ENCODE results near the gene EPB41.
A peak's percentile ranks its signal among the peaks of the same experiment; 100 is the strongest.

DNA sequence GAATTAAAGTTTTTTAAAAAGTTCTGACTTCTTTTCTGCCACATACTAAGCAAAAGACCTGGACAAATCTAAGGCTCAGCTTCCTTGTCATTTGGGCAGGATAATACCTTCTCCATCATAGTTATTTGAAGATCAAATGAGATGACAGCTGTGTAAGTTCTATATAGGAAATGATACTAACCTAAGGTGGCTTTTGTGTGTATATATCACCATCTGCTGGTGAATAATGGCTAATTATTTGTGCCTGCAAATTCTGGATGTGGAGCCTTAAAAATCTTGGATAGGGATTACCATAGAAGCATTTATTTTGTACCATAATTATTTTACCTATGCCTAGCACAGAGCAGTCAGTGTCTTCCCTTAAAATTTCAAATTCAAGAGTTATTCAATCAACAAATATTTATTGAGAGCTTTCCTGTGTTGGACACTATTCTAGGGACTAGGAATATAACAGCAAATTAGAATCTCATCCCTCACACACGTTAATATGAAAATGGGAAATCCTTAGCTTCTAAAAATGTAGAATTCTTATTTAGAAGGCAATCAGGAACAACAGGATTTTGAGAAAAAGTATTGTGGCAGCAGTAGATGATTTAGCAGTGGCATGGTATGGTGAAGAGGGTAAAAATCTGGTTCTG lies 119.6 kb downstream of the EPB41 start:
- TF ChIP-seq, protein P1, sequence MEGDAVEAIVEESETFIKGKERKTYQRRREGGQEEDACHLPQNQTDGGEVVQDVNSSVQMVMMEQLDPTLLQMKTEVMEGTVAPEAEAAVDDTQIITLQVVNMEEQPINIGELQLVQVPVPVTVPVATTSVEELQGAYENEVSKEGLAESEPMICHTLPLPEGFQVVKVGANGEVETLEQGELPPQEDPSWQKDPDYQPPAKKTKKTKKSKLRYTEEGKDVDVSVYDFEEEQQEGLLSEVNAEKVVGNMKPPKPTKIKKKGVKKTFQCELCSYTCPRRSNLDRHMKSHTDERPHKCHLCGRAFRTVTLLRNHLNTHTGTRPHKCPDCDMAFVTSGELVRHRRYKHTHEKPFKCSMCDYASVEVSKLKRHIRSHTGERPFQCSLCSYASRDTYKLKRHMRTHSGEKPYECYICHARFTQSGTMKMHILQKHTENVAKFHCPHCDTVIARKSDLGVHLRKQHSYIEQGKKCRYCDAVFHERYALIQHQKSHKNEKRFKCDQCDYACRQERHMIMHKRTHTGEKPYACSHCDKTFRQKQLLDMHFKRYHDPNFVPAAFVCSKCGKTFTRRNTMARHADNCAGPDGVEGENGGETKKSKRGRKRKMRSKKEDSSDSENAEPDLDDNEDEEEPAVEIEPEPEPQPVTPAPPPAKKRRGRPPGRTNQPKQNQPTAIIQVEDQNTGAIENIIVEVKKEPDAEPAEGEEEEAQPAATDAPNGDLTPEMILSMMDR (IDR thresholded peaks at IDR 0.05; ENCODE audit: low read depth, low read length, missing input control): peak; percentile 70
- TF ChIP-seq SP1 (IDR thresholded peaks at IDR 0.05): no peak
- TF ChIP-seq HNF4G (IDR thresholded peaks at IDR 0.05): no peak
- no peak for TF ChIP-seq FOXA1 (IDR thresholded peaks at IDR 0.05)
- TF ChIP-seq MAX (IDR thresholded peaks at IDR 0.05): no peak
- TF ChIP-seq, protein P2, sequence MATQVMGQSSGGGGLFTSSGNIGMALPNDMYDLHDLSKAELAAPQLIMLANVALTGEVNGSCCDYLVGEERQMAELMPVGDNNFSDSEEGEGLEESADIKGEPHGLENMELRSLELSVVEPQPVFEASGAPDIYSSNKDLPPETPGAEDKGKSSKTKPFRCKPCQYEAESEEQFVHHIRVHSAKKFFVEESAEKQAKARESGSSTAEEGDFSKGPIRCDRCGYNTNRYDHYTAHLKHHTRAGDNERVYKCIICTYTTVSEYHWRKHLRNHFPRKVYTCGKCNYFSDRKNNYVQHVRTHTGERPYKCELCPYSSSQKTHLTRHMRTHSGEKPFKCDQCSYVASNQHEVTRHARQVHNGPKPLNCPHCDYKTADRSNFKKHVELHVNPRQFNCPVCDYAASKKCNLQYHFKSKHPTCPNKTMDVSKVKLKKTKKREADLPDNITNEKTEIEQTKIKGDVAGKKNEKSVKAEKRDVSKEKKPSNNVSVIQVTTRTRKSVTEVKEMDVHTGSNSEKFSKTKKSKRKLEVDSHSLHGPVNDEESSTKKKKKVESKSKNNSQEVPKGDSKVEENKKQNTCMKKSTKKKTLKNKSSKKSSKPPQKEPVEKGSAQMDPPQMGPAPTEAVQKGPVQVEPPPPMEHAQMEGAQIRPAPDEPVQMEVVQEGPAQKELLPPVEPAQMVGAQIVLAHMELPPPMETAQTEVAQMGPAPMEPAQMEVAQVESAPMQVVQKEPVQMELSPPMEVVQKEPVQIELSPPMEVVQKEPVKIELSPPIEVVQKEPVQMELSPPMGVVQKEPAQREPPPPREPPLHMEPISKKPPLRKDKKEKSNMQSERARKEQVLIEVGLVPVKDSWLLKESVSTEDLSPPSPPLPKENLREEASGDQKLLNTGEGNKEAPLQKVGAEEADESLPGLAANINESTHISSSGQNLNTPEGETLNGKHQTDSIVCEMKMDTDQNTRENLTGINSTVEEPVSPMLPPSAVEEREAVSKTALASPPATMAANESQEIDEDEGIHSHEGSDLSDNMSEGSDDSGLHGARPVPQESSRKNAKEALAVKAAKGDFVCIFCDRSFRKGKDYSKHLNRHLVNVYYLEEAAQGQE (IDR thresholded peaks at IDR 0.05): no peak

Data from liver (tissue), 3 donors.